GM13977 (cell line): ENCODE results near the gene DOCK11.

Experiments
- DNase-seq: peaks from one replicate; pipeline ENCODE4 v3.0.0; 2012; ENCODE audit warnings: low spot score
- in situ Hi-C: fragments of 300-500 bp; cut with MboI; formaldehyde crosslinking; loops from one replicate; pipeline ENCODE4 v1.12.0; 2022; ENCODE audit warnings: low sequenced_read_pairs, low pct_unique_long_range_greater_than_20kb, mixed read lengths, inconsistent platforms; ENCODE audit not compliant: unreplicated experiment
- TF ChIP-seq, protein P1 (sequence below): IDR thresholded peaks from 2 replicates; pipeline ENCODE4 v1.5.1; 2012; ENCODE audit warnings: mild to moderate bottlenecking, control low read depth; ENCODE audit not compliant: insufficient read depth; ENCODE audit errors: extremely low read depth, missing control alignments

The DOCK11 gene

GRCh38 chrX:118565853-118566252, 70.2 kb downstream of the DOCK11 start:
- DNase-seq = no peak
- in situ Hi-C loops = no loop called here
- TF ChIP-seq, protein P1, sequence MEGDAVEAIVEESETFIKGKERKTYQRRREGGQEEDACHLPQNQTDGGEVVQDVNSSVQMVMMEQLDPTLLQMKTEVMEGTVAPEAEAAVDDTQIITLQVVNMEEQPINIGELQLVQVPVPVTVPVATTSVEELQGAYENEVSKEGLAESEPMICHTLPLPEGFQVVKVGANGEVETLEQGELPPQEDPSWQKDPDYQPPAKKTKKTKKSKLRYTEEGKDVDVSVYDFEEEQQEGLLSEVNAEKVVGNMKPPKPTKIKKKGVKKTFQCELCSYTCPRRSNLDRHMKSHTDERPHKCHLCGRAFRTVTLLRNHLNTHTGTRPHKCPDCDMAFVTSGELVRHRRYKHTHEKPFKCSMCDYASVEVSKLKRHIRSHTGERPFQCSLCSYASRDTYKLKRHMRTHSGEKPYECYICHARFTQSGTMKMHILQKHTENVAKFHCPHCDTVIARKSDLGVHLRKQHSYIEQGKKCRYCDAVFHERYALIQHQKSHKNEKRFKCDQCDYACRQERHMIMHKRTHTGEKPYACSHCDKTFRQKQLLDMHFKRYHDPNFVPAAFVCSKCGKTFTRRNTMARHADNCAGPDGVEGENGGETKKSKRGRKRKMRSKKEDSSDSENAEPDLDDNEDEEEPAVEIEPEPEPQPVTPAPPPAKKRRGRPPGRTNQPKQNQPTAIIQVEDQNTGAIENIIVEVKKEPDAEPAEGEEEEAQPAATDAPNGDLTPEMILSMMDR = no peak

DNA sequence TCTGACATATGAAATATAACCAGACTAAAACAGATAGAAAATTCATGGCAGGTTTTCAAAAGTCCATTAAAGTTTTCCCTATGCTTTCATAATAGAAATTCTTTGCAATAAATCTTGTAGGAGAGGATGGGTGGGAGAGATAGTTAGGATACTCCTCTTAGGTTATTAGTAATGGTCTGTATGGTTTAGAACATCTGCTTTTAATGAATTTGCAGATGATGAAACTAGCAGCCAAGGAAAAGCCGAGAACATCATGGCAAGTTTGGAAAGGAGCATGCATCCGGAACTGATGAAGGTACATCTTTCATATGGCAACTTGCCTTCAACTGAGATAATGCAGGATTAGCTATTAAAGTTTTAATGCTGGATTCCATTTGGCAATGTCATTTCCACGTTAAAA, 70.7 kb downstream of the DOCK11 start:
- no peak for DNase-seq
- in situ Hi-C loops = no loop called here
- TF ChIP-seq, protein P1 = no peak

- in situ Hi-C loops = no loop called here
- TF ChIP-seq, protein P1 = no peak
- no peak for DNase-seq
These were observed 74.1 kb downstream of the DOCK11 start for GRCh38 chrX:118569676-118570075.

DNA sequence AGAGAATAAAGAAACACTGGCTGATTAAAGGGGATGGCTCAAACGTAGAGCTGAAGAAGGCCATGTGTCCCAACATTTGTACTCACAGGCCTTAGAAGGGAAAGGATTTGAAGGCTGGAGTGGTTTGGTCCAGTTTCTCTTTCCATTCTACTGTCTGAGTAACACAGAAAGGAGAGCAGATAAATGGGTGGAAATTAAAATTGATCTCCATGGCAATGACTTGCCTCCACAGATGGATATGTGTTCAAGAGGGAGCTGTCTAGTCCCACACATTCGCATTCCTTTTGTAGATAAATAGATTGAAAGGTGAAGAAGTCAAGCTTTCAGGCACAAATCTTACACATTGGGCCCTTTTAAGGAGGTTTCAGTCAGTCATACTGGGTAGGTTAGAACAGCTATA, 74.6 kb downstream of the DOCK11 start:
- TF ChIP-seq, protein P1 = no peak
- no peak for DNase-seq
- in situ Hi-C loops = no loop called here

DNA sequence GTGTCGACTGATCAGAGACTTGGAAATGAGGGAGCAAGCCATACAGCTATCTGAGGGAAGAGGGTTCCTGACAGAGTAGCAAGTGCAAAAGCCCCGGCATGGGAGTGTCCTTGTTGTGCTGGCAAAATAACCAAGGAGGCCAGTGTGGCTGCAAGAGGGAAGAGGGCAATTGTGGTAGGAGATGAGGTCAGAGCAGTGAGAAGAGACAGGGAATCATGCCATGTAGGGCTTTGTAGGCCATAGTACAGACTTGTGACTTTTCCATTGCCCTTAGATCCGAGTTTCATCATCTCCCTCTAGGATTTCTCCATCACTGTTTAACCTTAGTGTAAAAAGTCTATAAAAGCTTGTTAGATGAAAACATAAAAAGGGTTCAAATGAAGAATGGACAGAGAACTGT, 76.2 kb downstream of the DOCK11 start:
- DNase-seq = no peak
- in situ Hi-C loops = no loop called here
- TF ChIP-seq, protein P1 = no peak

DNA sequence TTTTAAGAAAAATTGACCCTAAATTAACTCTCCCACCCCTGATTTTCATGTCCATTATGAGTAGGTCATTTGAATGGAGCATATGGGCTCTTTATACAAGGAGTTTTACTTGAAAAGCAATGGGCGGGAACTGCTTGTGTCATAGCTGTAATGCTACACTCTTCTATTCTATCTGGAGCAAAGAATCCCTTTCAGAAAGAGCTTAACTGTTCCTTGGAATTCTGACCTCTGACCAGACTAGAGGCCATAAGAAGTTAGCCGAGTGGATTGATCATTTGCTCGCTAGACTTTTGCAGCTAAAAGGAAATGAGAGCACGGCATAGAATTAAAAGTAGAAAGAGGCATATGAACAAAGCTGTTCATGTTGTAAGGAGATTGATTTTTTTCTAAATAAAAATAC, 79.1 kb downstream of the DOCK11 start:
- TF ChIP-seq, protein P1 = no peak
- no peak for DNase-seq
- in situ Hi-C loops = no loop called here

DNA sequence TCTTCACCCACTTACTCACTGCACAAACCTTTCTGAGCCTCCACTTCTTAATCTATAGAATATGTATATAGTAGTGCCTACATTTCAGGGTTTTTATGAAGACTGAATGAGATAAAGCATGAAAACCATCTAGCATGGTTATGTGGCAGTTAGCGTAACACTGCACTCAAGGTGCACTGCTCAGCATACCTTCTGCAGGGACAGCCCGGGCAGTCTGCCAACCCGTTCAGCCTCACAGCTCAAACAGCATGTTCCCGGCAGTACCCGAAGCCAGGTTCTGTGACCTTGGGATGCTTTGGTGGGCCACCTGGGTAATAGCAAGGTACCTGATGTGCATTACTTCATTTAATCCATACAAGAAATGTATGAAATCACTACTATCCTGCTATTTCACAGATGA, 81.4 kb downstream of the DOCK11 start:
- in situ Hi-C loops = no loop called here
- TF ChIP-seq, protein P1 = no peak
- no peak for DNase-seq
